Osteoblast (primary cell): Measurements from ENCODE around the gene BOK. TPM values are rescaled to one million over a fixed set of nuclear protein-coding genes. Genes with fewer than 3 reads are reported as not detected.

ENCODE experiments used
- DNase-seq: peaks from one replicate; pipeline ENCODE4 v3.0.0; 2011; ENCODE audit warnings: low spot score, mixed read lengths; ENCODE audit not compliant: insufficient read length; ENCODE audit errors: missing footprints
- H2AFZ ChIP-seq: 2 replicates; pipeline ENCODE4 v1.6.0; 2011; ENCODE audit warnings: mild to moderate bottlenecking, low read length
- H3K27ac ChIP-seq: 2 replicates; pipeline ENCODE4 v1.5.1; 2011; ENCODE audit warnings: mild to moderate bottlenecking, low read depth, low read length, moderate library complexity
- H3K27me3 ChIP-seq: 2 replicates; pipeline ENCODE4 v1.6.0; 2012; ENCODE audit warnings: mild to moderate bottlenecking, control low read depth, inconsistent platforms, low read length, moderate library complexity; ENCODE audit not compliant: insufficient read depth
- H3K36me3 ChIP-seq: 2 replicates; pipeline ENCODE4 v1.5.1; 2011; ENCODE audit warnings: mild to moderate bottlenecking, low read length, control low read depth, moderate library complexity; ENCODE audit not compliant: insufficient read depth
- H3K4me1 ChIP-seq: 2 replicates; pipeline ENCODE4 v1.5.1; 2011; ENCODE audit warnings: mild to moderate bottlenecking, low read length, control low read depth, moderate library complexity; ENCODE audit not compliant: insufficient read depth
- H3K4me2 ChIP-seq: 2 replicates; pipeline ENCODE4 v1.6.0; 2011; ENCODE audit warnings: mild to moderate bottlenecking, low read length; ENCODE audit not compliant: insufficient read depth
- H3K4me3 ChIP-seq: fragments of 200-600 bp; sonication (generic); 3 replicates; pipeline ENCODE4 v1.5.1; 2012; ENCODE audit warnings: mild to moderate bottlenecking, low read length, inconsistent platforms; ENCODE audit not compliant: insufficient read depth
- H3K79me2 ChIP-seq: 2 replicates; pipeline ENCODE4 v1.6.0; 2012; ENCODE audit warnings: mild to moderate bottlenecking, low read length, control low read depth, inconsistent platforms; ENCODE audit not compliant: insufficient read depth
- H3K9me3 ChIP-seq: 2 replicates; pipeline ENCODE4 v1.5.1; 2011; ENCODE audit warnings: low read depth, low read length, control low read depth
- H4K20me1 ChIP-seq: 2 replicates; pipeline ENCODE4 v1.6.0; 2012; ENCODE audit warnings: mild to moderate bottlenecking, low read length, control low read depth; ENCODE audit not compliant: insufficient read depth
- total RNA-seq: library from RNA; depleted of rRNA; stranded (reverse); fragments of >200 nt; gene quantifications from 2 replicates; pipeline ENCODE4 v1.2.3, GENCODE V29; 2012
- TF ChIP-seq, protein P1 (sequence below): IDR thresholded peaks from 2 replicates; pipeline ENCODE4 v1.5.1; 2011; ENCODE audit warnings: mild to moderate bottlenecking, low read depth, low read length, moderate library complexity; ENCODE audit errors: extremely low read depth

BOK gene
- total RNA-seq, 1 donor, result 41.3 TPM

- H3K4me3 ChIP-seq, result no peak overlapping the region
- no peak overlapping the region for H3K4me2 ChIP-seq
- H3K9me3 ChIP-seq, result no peaks in the 10 kb centered on the region
- no peak for DNase-seq
- no peaks in the 10 kb centered on the region for H4K20me1 ChIP-seq
- peaks cover 19% of the 10 kb centered on the region for H3K79me2 ChIP-seq
- H2AFZ ChIP-seq, result no peak overlapping the region
- TF ChIP-seq, protein P1, sequence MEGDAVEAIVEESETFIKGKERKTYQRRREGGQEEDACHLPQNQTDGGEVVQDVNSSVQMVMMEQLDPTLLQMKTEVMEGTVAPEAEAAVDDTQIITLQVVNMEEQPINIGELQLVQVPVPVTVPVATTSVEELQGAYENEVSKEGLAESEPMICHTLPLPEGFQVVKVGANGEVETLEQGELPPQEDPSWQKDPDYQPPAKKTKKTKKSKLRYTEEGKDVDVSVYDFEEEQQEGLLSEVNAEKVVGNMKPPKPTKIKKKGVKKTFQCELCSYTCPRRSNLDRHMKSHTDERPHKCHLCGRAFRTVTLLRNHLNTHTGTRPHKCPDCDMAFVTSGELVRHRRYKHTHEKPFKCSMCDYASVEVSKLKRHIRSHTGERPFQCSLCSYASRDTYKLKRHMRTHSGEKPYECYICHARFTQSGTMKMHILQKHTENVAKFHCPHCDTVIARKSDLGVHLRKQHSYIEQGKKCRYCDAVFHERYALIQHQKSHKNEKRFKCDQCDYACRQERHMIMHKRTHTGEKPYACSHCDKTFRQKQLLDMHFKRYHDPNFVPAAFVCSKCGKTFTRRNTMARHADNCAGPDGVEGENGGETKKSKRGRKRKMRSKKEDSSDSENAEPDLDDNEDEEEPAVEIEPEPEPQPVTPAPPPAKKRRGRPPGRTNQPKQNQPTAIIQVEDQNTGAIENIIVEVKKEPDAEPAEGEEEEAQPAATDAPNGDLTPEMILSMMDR, result no peak
- H3K27ac ChIP-seq, result no peak overlapping the region
- H3K36me3 ChIP-seq, result peaks cover 21% of the 10 kb centered on the region
- H3K4me1 ChIP-seq, result no peaks in the 10 kb centered on the region
- no peaks in the 10 kb centered on the region for H3K27me3 ChIP-seq
These were observed 45.1 kb downstream of the BOK start for GRCh38 chr2:241603686-241604085.

GRCh38 chr2:241606186-241606585 lies 47.6 kb downstream of the BOK start:
- Histone ChIP-seq H3K9me3 (no peaks in the 10 kb centered on the region), H2AFZ (no peak overlapping the region), H3K4me3 (no peak overlapping the region), H4K20me1 (peaks cover 5% of the 10 kb centered on the region), H3K4me1 (no peaks in the 10 kb centered on the region), H3K27me3 (no peaks in the 10 kb centered on the region), H3K4me2 (no peak overlapping the region), H3K36me3 (peaks cover 17% of the 10 kb centered on the region), H3K27ac (no peak overlapping the region), H3K79me2 (peaks cover 35% of the 10 kb centered on the region)
- TF ChIP-seq, protein P1, result no peak
- DNase-seq, result no peak

- Histone ChIP-seq H3K9me3 (no peaks in the 10 kb centered on the region), H2AFZ (no peak overlapping the region), H3K36me3 (peaks cover 15% of the 10 kb centered on the region), H4K20me1 (peaks cover 5% of the 10 kb centered on the region), H3K27me3 (no peaks in the 10 kb centered on the region), H3K4me2 (no peak overlapping the region), H3K79me2 (peaks cover 40% of the 10 kb centered on the region), H3K27ac (no peak overlapping the region), H3K4me1 (no peaks in the 10 kb centered on the region), H3K4me3 (no peak overlapping the region)
- TF ChIP-seq, protein P1, result no peak
- peak; percentile 18 for DNase-seq
These were observed 48.8 kb downstream of the BOK start for GRCh38 chr2:241607162-241607885.

GRCh38 chr2:241608881-241609280 lies 50.3 kb downstream of the BOK start:
- no peaks in the 10 kb centered on the region for H3K4me1 ChIP-seq
- H2AFZ ChIP-seq, result no peak overlapping the region
- H3K79me2 ChIP-seq, result peaks cover 52% of the 10 kb centered on the region
- H3K9me3 ChIP-seq, result no peaks in the 10 kb centered on the region
- no peaks in the 10 kb centered on the region for H3K27me3 ChIP-seq
- peaks cover 12% of the 10 kb centered on the region for H3K36me3 ChIP-seq
- TF ChIP-seq, protein P1, result no peak
- DNase-seq, result peak; percentile 62
- no peak overlapping the region for H3K4me2 ChIP-seq
- no peak overlapping the region for H3K4me3 ChIP-seq
- H3K27ac ChIP-seq, result no peak overlapping the region
- peaks cover 8% of the 10 kb centered on the region for H4K20me1 ChIP-seq
